HepG2 (cell line): Measurements from ENCODE around the gene SBK2. TPM values are rescaled to one million over a fixed set of nuclear protein-coding genes. Genes with fewer than 3 reads are reported as not detected.

Experiments
- CBX2 ChIP-seq, 2 experiments: fragments of 200-600 bp in 1 of 2; sonication (generic); formaldehyde crosslinking in 1 of 2; IDR thresholded peaks; 2 replicates each; pipeline versions ENCODE4 v1.7.0 to v1.8.1; 2018 to 2022; ENCODE audit warnings: low read depth in 2 of 2, low read length in 1 of 2, mild to moderate bottlenecking in 1 of 2, missing genetic modification reagents in 1 of 2
- CENPT ChIP-seq: sonication (generic); formaldehyde crosslinking; IDR thresholded peaks from 2 replicates; pipeline ENCODE4 v1.8.0; 2022; ENCODE audit warnings: low read depth, mild to moderate bottlenecking, moderate library complexity, missing genetic modification reagents
- DPF2 ChIP-seq: sonication (generic); formaldehyde crosslinking; IDR thresholded peaks from 2 replicates; pipeline ENCODE4 v1.4.0; 2020; ENCODE audit warnings: mild to moderate bottlenecking, low read depth, missing genetic modification reagents, borderline replicate concordance
- FOXK1 ChIP-seq: sonication (generic); formaldehyde crosslinking; IDR thresholded peaks from 2 replicates; pipeline ENCODE4 v1.4.0; 2020; ENCODE audit warnings: low read depth, missing genetic modification reagents, borderline replicate concordance
- GPN1 ChIP-seq: sonication (generic); formaldehyde crosslinking; IDR thresholded peaks from 2 replicates; pipeline ENCODE4 v1.5.1; 2020; ENCODE audit warnings: missing genetic modification reagents, borderline replicate concordance
- KDM4B ChIP-seq: sonication (generic); formaldehyde crosslinking; IDR thresholded peaks from 2 replicates; pipeline ENCODE4 v1.4.0; 2020; ENCODE audit warnings: missing genetic modification reagents
- MAFF ChIP-seq: IDR thresholded peaks from 2 replicates; pipeline ENCODE4 v1.6.1; 2011; ENCODE audit warnings: low read depth, low read length, improper control_type of control experiment
- NCOA5 ChIP-seq: sonication (generic); formaldehyde crosslinking; IDR thresholded peaks from 2 replicates; pipeline ENCODE4 v1.4.0; 2020; ENCODE audit warnings: missing genetic modification reagents
- NKX3-1 ChIP-seq: sonication (generic); formaldehyde crosslinking; IDR thresholded peaks from 2 replicates; pipeline ENCODE4 v1.5.0; 2020; ENCODE audit warnings: missing genetic modification reagents
- SRSF4 ChIP-seq: fragments of 200-400 bp; formaldehyde crosslinking; IDR thresholded peaks from one replicate; pipeline ENCODE4 v1.6.1; 2018; ENCODE audit warnings: mild to moderate bottlenecking, low read depth, low read length, moderate library complexity; ENCODE audit not compliant: poor library complexity, severe bottlenecking
- TAF15 ChIP-seq: fragments of 200-400 bp; formaldehyde crosslinking; IDR thresholded peaks from one replicate; pipeline ENCODE4 v1.6.1; 2018; ENCODE audit warnings: mild to moderate bottlenecking, low read depth, low read length; ENCODE audit not compliant: poor library complexity, severe bottlenecking
- TMF1 ChIP-seq: sonication (generic); formaldehyde crosslinking; IDR thresholded peaks from 2 replicates; pipeline ENCODE4 v1.8.1; 2022; ENCODE audit warnings: low read depth, missing genetic modification reagents
- ZBTB3 ChIP-seq: sonication (generic); formaldehyde crosslinking; IDR thresholded peaks from 2 replicates; pipeline ENCODE4 v1.4.0; 2020; ENCODE audit warnings: low read depth, mild to moderate bottlenecking, moderate library complexity, missing genetic modification reagents, borderline replicate concordance
- ZKSCAN1 ChIP-seq: fragments of 150-350 bp; IDR thresholded peaks from 2 replicates; pipeline ENCODE4 v1.6.1; 2014; ENCODE audit warnings: low read length
- ZNF263 ChIP-seq: sonication (generic); formaldehyde crosslinking; IDR thresholded peaks from 2 replicates; pipeline ENCODE4 v1.4.0; 2020; ENCODE audit warnings: missing genetic modification reagents
- ZNF607 ChIP-seq: sonication (generic); formaldehyde crosslinking; IDR thresholded peaks from 2 replicates; pipeline ENCODE4 v1.5.1; 2020; ENCODE audit warnings: missing genetic modification reagents, mild to moderate bottlenecking, borderline replicate concordance
- polyA plus RNA-seq, 8 experiments: library from polyadenylated mRNA; depleted of rRNA in 3 of 8; stranded (reverse) in 7 of 8; unstranded in 1 of 8; fragments of >200 nt; fragmentation: Illumina TruSeq in 4 of 8; extraction: Trizol in 4 of 8; gene quantifications; 2 replicates each; pipeline versions ENCODE4 v1.2.1 to v1.2.3, GENCODE V29; 2011 to 2016; ENCODE audit warnings: low read depth in 4 of 8, missing spikeins in 1 of 8, mixed read lengths in 1 of 8; ENCODE audit not compliant: insufficient read depth in 1 of 8
- total RNA-seq, 5 experiments: library from RNA; depleted of rRNA; stranded (reverse); fragments of >200 nt; fragmentation: Illumina TruSeq; extraction: Trizol; gene quantifications; 2 replicates each; pipeline ENCODE4 v1.2.3, GENCODE V29; 2016; ENCODE audit warnings: low read depth in 1 of 5
- TF ChIP-seq, protein P1 (sequence below): IDR thresholded peaks from 2 replicates; pipeline ENCODE4 v1.6.1; 2016; ENCODE audit warnings: missing compliant biosample characterization, missing genetic modification reagents, borderline replicate concordance
- TF ChIP-seq, protein P2 (sequence below): sonication (generic); formaldehyde crosslinking; IDR thresholded peaks from 2 replicates; pipeline ENCODE4 v1.4.0; 2020; ENCODE audit warnings: missing genetic modification reagents, borderline replicate concordance
- TF ChIP-seq, protein P3 (sequence below): sonication (generic); formaldehyde crosslinking; IDR thresholded peaks from 2 replicates; pipeline ENCODE4 v1.8.0; 2022; ENCODE audit warnings: mild to moderate bottlenecking, missing genetic modification reagents, moderate library complexity
- TF ChIP-seq, protein P4 (sequence below): sonication (generic); formaldehyde crosslinking; conservative IDR thresholded peaks from 2 replicates; pipeline ENCODE4 v1.8.1; 2023; ENCODE audit warnings: missing genetic modification reagents
- TF ChIP-seq, protein P5 (sequence below): sonication (generic); formaldehyde crosslinking; IDR thresholded peaks from 2 replicates; pipeline ENCODE4 v1.8.1; 2023; ENCODE audit warnings: mild to moderate bottlenecking, missing genetic modification reagents, borderline replicate concordance

SBK2 gene
- total and polyA plus RNA-seq, 2 of the 13 experiments (the other 11 are each of a cell fraction or from before 2014, with no cell fraction given): 0.24 TPM; not detected in 1

DNA sequence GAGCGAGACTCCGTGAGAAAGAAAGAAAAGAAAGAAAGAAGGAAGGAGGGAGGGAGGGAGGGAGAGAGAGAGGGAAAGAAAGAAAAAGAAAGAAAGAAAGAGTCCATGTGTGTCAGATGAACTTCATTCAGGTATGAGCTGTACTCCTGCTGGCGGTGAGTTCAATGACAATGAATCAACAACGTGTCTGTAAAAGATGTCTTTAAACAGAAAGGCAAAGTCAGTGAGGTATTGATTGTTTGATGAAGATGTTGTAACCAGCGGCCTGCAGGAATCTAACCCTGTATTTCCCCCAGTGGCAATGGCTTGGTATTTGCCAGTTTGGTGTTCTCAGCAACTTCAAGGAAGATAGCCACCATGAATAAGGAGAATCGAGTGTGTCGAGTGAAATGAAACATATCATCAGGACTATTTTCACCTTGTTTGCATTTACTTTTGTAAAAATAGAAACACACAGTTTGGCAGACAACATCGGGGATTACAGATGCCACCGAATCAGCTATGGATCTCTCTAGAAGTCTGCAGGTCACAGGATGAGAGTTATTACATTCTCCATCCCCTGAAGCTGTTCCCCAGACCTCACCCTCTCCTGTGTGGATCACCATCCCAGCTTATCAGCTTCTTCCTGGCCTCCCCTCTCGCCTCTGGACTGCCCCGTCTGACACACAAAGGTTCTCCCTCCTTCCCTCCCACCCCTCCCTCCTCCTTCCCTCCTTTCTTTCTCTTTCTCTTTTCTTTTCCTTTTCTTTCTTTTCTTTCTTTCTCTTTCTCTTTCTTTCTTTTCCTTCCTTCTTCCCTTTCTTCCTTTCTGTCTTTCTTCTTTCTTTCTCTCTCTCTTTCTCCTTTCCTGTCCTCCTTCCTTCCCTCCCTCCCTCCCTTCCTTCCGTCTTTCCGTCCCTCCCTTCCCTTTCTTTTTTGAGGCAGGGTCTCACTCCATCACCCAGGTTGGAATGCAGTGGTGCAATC is 16.6 kb upstream of the SBK2 start (continued):
- TF ChIP-seq, protein P1, sequence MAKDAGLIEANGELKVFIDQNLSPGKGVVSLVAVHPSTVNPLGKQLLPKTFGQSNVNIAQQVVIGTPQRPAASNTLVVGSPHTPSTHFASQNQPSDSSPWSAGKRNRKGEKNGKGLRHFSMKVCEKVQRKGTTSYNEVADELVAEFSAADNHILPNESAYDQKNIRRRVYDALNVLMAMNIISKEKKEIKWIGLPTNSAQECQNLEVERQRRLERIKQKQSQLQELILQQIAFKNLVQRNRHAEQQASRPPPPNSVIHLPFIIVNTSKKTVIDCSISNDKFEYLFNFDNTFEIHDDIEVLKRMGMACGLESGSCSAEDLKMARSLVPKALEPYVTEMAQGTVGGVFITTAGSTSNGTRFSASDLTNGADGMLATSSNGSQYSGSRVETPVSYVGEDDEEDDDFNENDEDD: no peak
- no peak for TF ChIP-seq NCOA5
- TF ChIP-seq, protein P2, sequence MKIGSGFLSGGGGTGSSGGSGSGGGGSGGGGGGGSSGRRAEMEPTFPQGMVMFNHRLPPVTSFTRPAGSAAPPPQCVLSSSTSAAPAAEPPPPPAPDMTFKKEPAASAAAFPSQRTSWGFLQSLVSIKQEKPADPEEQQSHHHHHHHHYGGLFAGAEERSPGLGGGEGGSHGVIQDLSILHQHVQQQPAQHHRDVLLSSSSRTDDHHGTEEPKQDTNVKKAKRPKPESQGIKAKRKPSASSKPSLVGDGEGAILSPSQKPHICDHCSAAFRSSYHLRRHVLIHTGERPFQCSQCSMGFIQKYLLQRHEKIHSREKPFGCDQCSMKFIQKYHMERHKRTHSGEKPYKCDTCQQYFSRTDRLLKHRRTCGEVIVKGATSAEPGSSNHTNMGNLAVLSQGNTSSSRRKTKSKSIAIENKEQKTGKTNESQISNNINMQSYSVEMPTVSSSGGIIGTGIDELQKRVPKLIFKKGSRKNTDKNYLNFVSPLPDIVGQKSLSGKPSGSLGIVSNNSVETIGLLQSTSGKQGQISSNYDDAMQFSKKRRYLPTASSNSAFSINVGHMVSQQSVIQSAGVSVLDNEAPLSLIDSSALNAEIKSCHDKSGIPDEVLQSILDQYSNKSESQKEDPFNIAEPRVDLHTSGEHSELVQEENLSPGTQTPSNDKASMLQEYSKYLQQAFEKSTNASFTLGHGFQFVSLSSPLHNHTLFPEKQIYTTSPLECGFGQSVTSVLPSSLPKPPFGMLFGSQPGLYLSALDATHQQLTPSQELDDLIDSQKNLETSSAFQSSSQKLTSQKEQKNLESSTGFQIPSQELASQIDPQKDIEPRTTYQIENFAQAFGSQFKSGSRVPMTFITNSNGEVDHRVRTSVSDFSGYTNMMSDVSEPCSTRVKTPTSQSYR (CRISPR knock-in tag): no peak
- no peak for TF ChIP-seq CBX2 (IDR thresholded peaks at IDR 0.05; ENCODE audit: low read depth, low read length)
- TF ChIP-seq CBX2 (CRISPR knock-in tag; IDR thresholded peaks at IDR 0.05; ENCODE audit: low read depth): no peak
- TF ChIP-seq ZBTB3 (CRISPR knock-in tag): no peak
- TF ChIP-seq FOXK1: no peak
- TF ChIP-seq DPF2 (CRISPR knock-in tag): peak; percentile 29; the same call in 1 of the 2 replicates
- no peak for TF ChIP-seq MAFF
- TF ChIP-seq, protein P3, sequence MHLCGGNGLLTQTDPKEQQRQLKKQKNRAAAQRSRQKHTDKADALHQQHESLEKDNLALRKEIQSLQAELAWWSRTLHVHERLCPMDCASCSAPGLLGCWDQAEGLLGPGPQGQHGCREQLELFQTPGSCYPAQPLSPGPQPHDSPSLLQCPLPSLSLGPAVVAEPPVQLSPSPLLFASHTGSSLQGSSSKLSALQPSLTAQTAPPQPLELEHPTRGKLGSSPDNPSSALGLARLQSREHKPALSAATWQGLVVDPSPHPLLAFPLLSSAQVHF: no peak
- no peak for TF ChIP-seq GPN1
- no peak for TF ChIP-seq ZKSCAN1
- no peak for TF ChIP-seq ZNF607 (CRISPR knock-in tag)
- TF ChIP-seq TMF1 (CRISPR knock-in tag): no peak
- TF ChIP-seq KDM4B (CRISPR knock-in tag): no peak
- no peak for TF ChIP-seq SRSF4
- TF ChIP-seq ZNF263 (CRISPR knock-in tag): no peak
- no peak for TF ChIP-seq CENPT (CRISPR knock-in tag)
- TF ChIP-seq, protein P4, sequence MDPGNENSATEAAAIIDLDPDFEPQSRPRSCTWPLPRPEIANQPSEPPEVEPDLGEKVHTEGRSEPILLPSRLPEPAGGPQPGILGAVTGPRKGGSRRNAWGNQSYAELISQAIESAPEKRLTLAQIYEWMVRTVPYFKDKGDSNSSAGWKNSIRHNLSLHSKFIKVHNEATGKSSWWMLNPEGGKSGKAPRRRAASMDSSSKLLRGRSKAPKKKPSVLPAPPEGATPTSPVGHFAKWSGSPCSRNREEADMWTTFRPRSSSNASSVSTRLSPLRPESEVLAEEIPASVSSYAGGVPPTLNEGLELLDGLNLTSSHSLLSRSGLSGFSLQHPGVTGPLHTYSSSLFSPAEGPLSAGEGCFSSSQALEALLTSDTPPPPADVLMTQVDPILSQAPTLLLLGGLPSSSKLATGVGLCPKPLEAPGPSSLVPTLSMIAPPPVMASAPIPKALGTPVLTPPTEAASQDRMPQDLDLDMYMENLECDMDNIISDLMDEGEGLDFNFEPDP (CRISPR knock-in tag): no peak
- TF ChIP-seq, protein P5, sequence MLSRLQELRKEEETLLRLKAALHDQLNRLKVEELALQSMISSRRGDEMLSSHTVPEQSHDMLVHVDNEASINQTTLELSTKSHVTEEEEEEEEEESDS (CRISPR knock-in tag): no peak
- no peak for TF ChIP-seq NKX3-1 (CRISPR knock-in tag)
- no peak for TF ChIP-seq TAF15
